GM13976 (cell line): Measurements from ENCODE around the gene PMM2.

Source experiments
- DNase-seq: peaks from one replicate; pipeline ENCODE4 v3.0.0; 2012; ENCODE audit warnings: low spot score
- CTCF ChIP-seq: IDR thresholded peaks from 2 replicates; pipeline ENCODE4 v1.5.1; 2012; ENCODE audit warnings: borderline replicate concordance, mild to moderate bottlenecking; ENCODE audit not compliant: insufficient read depth; ENCODE audit errors: extremely low read depth, missing control alignments, control extremely low read depth
- in situ Hi-C: fragments of 300-500 bp; cut with MboI; formaldehyde crosslinking; loops from one replicate; pipeline ENCODE4 v1.12.0; 2022; ENCODE audit warnings: low sequenced_read_pairs, mixed read lengths, inconsistent platforms; ENCODE audit not compliant: unreplicated experiment

Gene PMM2

GRCh38 chr16:8764525-8765250, 33.0 kb upstream of the PMM2 start:
- no peak for TF ChIP-seq CTCF
- in situ Hi-C loops, result no loop called here
- DNase-seq, result no peak

DNA sequence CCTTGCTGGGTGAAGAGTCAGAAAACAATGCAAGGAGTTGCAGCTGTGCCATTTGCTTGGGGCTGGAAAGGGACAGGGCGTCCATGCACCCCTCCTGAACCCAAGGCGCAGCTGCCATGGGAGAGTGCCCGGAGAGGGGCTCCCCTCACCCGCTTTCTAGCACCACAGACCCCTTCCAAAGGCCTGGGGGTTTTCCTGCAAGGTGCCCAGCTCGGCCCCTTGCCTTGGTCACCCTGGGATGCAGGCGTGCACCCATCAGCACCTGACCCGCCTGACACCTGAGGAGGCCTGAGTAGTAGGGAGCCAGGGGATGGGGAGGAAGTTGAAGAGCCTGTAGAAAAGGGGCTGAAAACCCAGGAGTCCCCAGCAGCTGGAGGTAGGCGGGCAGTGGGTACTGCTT, 30.5 kb upstream of the PMM2 start:
- TF ChIP-seq CTCF, result no peak
- in situ Hi-C loops, result no loop called here

GRCh38 chr16:8768283-8768682, 29.4 kb upstream of the PMM2 start:
- DNase-seq, result no peak
- no peak for TF ChIP-seq CTCF
- in situ Hi-C loops, result no loop called here

More for the DNA sequence above, 30.5 kb upstream of the PMM2 start:
- no peak for DNase-seq

GRCh38 chr16:8768692-8769091, 28.9 kb upstream of the PMM2 start:
- no peak for TF ChIP-seq CTCF
- no peak for DNase-seq
- in situ Hi-C loops, result no loop called here

DNA sequence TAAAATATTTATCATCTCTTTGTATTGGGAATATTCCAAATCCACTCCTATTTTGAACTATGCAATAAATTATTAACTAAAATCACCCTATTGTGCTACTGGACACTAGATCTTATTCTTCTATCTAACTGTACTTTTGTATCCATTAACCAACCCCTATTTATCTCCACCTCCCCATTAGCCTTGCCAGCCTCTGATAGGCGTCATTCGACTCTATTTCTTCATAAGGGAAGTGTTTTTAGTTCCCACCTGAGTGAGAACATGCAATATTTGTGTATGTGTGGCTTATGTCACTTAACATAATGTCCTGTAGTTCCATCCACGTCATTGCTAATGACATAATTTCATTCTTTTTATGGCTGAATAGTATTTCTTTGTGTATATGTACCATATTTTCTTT, 24.1 kb upstream of the PMM2 start:
- no peak for TF ChIP-seq CTCF
- DNase-seq, result no peak
- in situ Hi-C loops, result no loop called here

GRCh38 chr16:8774208-8774607, 23.4 kb upstream of the PMM2 start:
- DNase-seq, result no peak
- TF ChIP-seq CTCF, result no peak
- in situ Hi-C loops, result no loop called here
